Suprapubic skin (tissue), 4 donors: Measurements from ENCODE around the gene KNOP1. TPM values are rescaled to one million over a fixed set of nuclear protein-coding genes. Genes with fewer than 3 reads are reported as not detected.

Experiments used
- DNase-seq, 2 donors: peaks; one replicate each; pipeline ENCODE4 v3.0.0-alpha.2; 2019; ENCODE audit warnings: low spot score in 2 of 2
- H3K27ac ChIP-seq: fragments of 200-600 bp; sonication (generic); one replicate; pipeline ENCODE4 v1.5.1; 2019
- H3K27me3 ChIP-seq: fragments of 200-600 bp; sonication (generic); one replicate; pipeline ENCODE4 v1.5.1; 2019
- H3K36me3 ChIP-seq: fragments of 200-600 bp; sonication (generic); one replicate; pipeline ENCODE4 v1.5.1; 2019
- H3K4me1 ChIP-seq: fragments of 200-600 bp; sonication (generic); one replicate; pipeline ENCODE4 v1.5.1; 2019
- H3K4me3 ChIP-seq: fragments of 200-600 bp; sonication (generic); one replicate; pipeline ENCODE4 v1.5.1; 2019; ENCODE audit warnings: mild to moderate bottlenecking
- H3K9me3 ChIP-seq: fragments of 200-600 bp; sonication (generic); one replicate; pipeline ENCODE4 v1.5.1; 2019
- CTCF ChIP-seq, 2 donors: fragments of 200-600 bp in 1 of 2; fragments of 450-650 bp in 1 of 2; sonication (generic) in 1 of 2; IDR thresholded peaks; one replicate each; pipeline ENCODE4 v1.5.1; 2016 to 2019; ENCODE audit warnings: antibody characterized with exemption in 2 of 2, mild to moderate bottlenecking in 1 of 2, moderate library complexity in 1 of 2
- EP300 ChIP-seq: sonication (generic); formaldehyde crosslinking; IDR thresholded peaks from one replicate; pipeline ENCODE4 v1.6.1; 2017; ENCODE audit warnings: antibody characterized with exemption
- POLR2A ChIP-seq, 2 donors: fragments of 450-650 bp; IDR thresholded peaks; one replicate each; pipeline ENCODE4 v1.6.1; 2017; ENCODE audit warnings: antibody characterized with exemption in 2 of 2, mild to moderate bottlenecking in 2 of 2, moderate library complexity in 2 of 2
- POLR2AphosphoS5 ChIP-seq, 3 donors: sonication (generic); formaldehyde crosslinking; IDR thresholded peaks; one replicate each; pipeline ENCODE4 v1.6.1; 2017; ENCODE audit warnings: antibody characterized with exemption in 3 of 3
- WGBS: methylation state at CpG from one replicate; pipeline ENCODE4 v1.1.5; 2018; 5-methylcytosine and 5-hydroxymethylcytosine counted together
- total RNA-seq, 4 donors: library from RNA; depleted of rRNA; stranded (reverse); fragments of >200 nt; gene quantifications; one replicate each; pipeline ENCODE4 v1.1.0, GENCODE V29; 2016

Gene KNOP1
- total RNA-seq, 4 donors from 2014 or later = 7.9 to 22.8 (median 19.5) TPM

GRCh38 chr16:19664166-19664565, 53.9 kb downstream of the KNOP1 start:
- peaks cover 5% of the 10 kb centered on the region for H3K36me3 ChIP-seq

GRCh38 chr16:19662351-19662750, 55.7 kb downstream of the KNOP1 start:
- Histone ChIP-seq H3K4me3 (no peak overlapping the region), H3K27ac (no peak overlapping the region), H3K4me1 (peaks cover 5% of the 10 kb centered on the region), H3K27me3 (no peaks in the 10 kb centered on the region), H3K36me3 (peaks cover 12% of the 10 kb centered on the region), H3K9me3 (no peaks in the 10 kb centered on the region)
- 90% methylated on average over 7 of the region's 7 CpGs for WGBS
- DNase-seq = no peak
- TF ChIP-seq POLR2A (IDR thresholded peaks at IDR 0.05) (no peak), EP300 (no peak), POLR2AphosphoS5 (IDR thresholded peaks at IDR 0.05) (no peak), CTCF (IDR thresholded peaks at IDR 0.05) (no peak)

More at GRCh38 chr16:19664166-19664565, 53.9 kb downstream of the KNOP1 start:
- 98% methylated on average over 6 of the region's 6 CpGs for WGBS
- no peaks in the 10 kb centered on the region for H3K9me3 ChIP-seq
- H3K4me1 ChIP-seq = peaks cover 5% of the 10 kb centered on the region
- no peak overlapping the region for H3K4me3 ChIP-seq
- no peak for TF ChIP-seq POLR2A (IDR thresholded peaks at IDR 0.05)
- no peak for TF ChIP-seq EP300
- no peak for TF ChIP-seq POLR2AphosphoS5 (IDR thresholded peaks at IDR 0.05)
- no peak for TF ChIP-seq CTCF (IDR thresholded peaks at IDR 0.05)
- DNase-seq = no peak
- H3K27ac ChIP-seq = no peak overlapping the region
- no peaks in the 10 kb centered on the region for H3K27me3 ChIP-seq

- H3K36me3 ChIP-seq = peaks cover 12% of the 10 kb centered on the region
- DNase-seq = no peak
- no peaks in the 10 kb centered on the region for H3K27me3 ChIP-seq
- H3K27ac ChIP-seq = no peak overlapping the region
- no peaks in the 10 kb centered on the region for H3K4me1 ChIP-seq
- no peak overlapping the region for H3K4me3 ChIP-seq
- TF ChIP-seq POLR2A (IDR thresholded peaks at IDR 0.05) (no peak), EP300 (no peak), POLR2AphosphoS5 (IDR thresholded peaks at IDR 0.05) (no peak), CTCF (IDR thresholded peaks at IDR 0.05) (no peak)
- 97% methylated on average over 1 of the region's 1 CpG for WGBS
- H3K9me3 ChIP-seq = no peaks in the 10 kb centered on the region
These were observed 57.6 kb downstream of the KNOP1 start for GRCh38 chr16:19660432-19660831.

- Histone ChIP-seq H3K4me1 (no peaks in the 10 kb centered on the region), H3K27me3 (no peaks in the 10 kb centered on the region), H3K4me3 (no peak overlapping the region), H3K27ac (no peak overlapping the region), H3K9me3 (no peaks in the 10 kb centered on the region), H3K36me3 (peaks cover 19% of the 10 kb centered on the region)
- TF ChIP-seq POLR2A (IDR thresholded peaks at IDR 0.05) (no peak), EP300 (no peak), POLR2AphosphoS5 (IDR thresholded peaks at IDR 0.05) (no peak), CTCF (IDR thresholded peaks at IDR 0.05) (no peak)
- no peak for DNase-seq
- WGBS = 97% methylated on average over 1 of the region's 1 CpG
These were observed 58.5 kb downstream of the KNOP1 start for GRCh38 chr16:19659554-19659953.

- peaks cover 34% of the 10 kb centered on the region for H3K36me3 ChIP-seq
- no peaks in the 10 kb centered on the region for H3K4me1 ChIP-seq
- no peak overlapping the region for H3K27ac ChIP-seq
- no peaks in the 10 kb centered on the region for H3K27me3 ChIP-seq
- H3K9me3 ChIP-seq = no peaks in the 10 kb centered on the region
- DNase-seq = no peak
- WGBS = 80% methylated on average over 4 of the region's 4 CpGs
- TF ChIP-seq CTCF (IDR thresholded peaks at IDR 0.05) = no peak
- no peak for TF ChIP-seq EP300
- TF ChIP-seq POLR2A (IDR thresholded peaks at IDR 0.05) = no peak
- H3K4me3 ChIP-seq = no peak overlapping the region
These were observed 60.2 kb downstream of the KNOP1 start for GRCh38 chr16:19657831-19658230.
